Stomach (tissue), 4 donors: ENCODE measurements around the gene LANCL1.

Source experiments
- CTCF ChIP-seq, 7 experiments: fragments of 450-650 bp in 4 of 7; fragments of 200-600 bp in 3 of 7; sonication (generic) in 3 of 7; IDR thresholded peaks; one replicate each; pipeline ENCODE4 v1.5.1; 2016 to 2019; ENCODE audit warnings: antibody characterized with exemption in 7 of 7, control low read depth in 2 of 7, mild to moderate bottlenecking in 1 of 7
- EP300 ChIP-seq: sonication (generic); formaldehyde crosslinking; IDR thresholded peaks from one replicate; pipeline ENCODE4 v1.6.1; 2017; ENCODE audit warnings: antibody characterized with exemption
- POLR2A ChIP-seq, 4 donors: fragments of 450-650 bp; IDR thresholded peaks; one replicate each; pipeline ENCODE4 v1.6.1; 2016; ENCODE audit warnings: antibody characterized with exemption in 4 of 4, control low read depth in 2 of 4, mild to moderate bottlenecking in 1 of 4, moderate library complexity in 1 of 4
- POLR2AphosphoS5 ChIP-seq, 3 donors: sonication (generic); formaldehyde crosslinking; IDR thresholded peaks; one replicate each; pipeline ENCODE4 v1.6.1; 2016; ENCODE audit warnings: antibody characterized with exemption in 3 of 3

- no peak for TF ChIP-seq CTCF (IDR thresholded peaks at IDR 0.05)
- TF ChIP-seq POLR2A (IDR thresholded peaks at IDR 0.05): no peak
- TF ChIP-seq EP300: no peak
- no peak for TF ChIP-seq POLR2AphosphoS5 (IDR thresholded peaks at IDR 0.05)
These were observed 22.2 kb downstream of the LANCL1 start for GRCh38 chr2:210454336-210454735.
